Stimulated activated CD8-positive, alpha-beta memory T cell treated with anti-CD3 and anti-CD28 coated beads, Interleukin-2, amount 100 ng/mL, for 1 hour (primary cell): Measurements from ENCODE around the gene METTL14.
A peak's percentile ranks its signal among the peaks of the same experiment; 100 is the strongest.
"Not testable (repeated sequence)": the region's sequence is repeated elsewhere in the genome, so short reads cannot be mapped to it uniquely, and the experiment has no call there.

Source experiments
- DNase-seq, 2 donors: peaks; one replicate each; pipeline ENCODE4 v3.0.0-alpha.2; 2020; ENCODE audit warnings: low read depth in 2 of 2

METTL14 gene

DNA sequence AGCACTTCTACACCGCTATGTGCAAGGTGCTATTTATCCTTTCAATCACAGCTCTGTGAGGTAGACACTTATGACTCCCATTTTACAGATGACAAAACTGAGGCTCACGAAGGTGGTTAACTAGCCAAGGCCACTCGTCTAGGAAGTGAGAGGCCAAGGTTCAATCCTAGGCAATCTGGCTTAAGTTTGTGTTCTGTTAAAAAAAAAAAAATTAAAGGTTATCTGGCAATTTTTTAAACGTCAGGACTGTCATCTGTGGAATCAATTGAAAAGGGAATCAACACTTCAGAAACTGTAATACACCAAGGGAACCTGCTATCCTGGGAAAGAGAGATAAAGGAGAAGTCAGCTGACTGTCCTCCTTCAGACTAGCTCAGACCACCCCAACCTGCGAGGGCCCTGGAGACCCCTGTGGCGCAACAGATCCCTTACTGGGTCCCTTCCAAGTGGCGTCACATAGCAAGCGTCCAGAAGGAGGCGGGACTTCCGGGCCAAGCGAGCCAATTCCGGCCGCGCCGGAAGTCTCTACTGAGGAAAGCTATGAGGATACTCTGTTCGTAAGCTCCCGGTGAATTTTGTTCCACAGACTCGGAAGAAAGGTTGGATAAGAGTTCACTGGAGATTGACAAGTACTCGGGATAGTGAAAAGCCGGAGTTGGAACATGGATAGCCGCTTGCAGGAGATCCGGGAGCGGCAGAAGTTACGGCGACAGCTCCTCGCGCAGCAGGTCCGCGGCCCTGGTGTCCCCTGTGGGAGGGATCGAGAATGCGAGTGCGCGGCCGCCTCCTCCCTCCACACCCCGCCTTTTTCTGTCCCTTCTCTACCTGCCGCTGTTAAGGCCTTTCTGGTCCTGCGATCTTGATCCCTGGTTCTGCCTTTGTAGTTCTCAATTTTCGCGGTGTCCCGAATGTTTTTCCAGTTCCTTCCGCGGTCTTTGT is at the start of gene METTL14:
TSS of gene METTL14 (plus strand) at position 520 of the 939 bp plus-strand sequence. CDS start at position 663, 143 bp downstream.
- peak; percentile 73 to 74 for DNase-seq

DNA sequence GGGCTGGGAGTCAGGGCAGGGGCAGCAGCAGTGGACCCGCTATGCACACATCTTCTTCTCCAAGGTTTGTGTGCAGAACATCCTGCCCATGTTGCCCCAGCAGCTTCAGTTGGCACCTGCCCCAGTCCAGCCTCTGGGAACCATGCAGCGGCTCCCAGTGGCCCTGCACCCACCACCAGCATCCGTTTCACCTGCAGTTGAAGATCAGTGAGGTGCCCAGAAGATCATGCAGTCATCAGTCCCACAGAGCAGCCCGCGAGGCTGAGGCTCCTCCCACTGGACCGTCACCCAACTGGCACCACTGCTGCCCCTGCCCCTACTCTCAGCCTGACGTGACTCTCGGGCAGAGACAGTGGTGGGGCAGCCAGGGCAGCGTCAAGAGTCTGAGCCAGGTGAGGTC is 49.1 kb upstream of the METTL14 start:
- not testable (repeated sequence) for DNase-seq

DNA sequence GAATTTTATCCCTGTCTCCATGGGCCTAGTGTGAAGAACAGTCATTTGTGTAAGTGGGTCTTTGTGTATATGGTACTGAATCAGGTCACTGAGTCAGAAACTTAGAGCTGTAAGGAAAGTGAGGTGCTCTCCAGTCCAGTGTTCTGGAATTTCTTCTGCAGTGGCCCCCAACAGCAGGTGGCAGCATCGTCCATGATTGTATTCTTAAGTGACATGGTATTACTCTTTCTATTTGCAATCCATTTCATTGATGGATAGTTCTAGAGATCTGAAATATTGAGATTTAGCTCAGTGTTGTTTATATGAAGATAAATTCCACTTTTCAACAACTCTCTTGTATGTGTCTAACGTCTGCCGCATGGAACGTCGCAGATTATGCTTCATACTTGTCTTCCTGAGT is 20.5 kb upstream of the METTL14 start:
- not testable (repeated sequence) for DNase-seq

DNA sequence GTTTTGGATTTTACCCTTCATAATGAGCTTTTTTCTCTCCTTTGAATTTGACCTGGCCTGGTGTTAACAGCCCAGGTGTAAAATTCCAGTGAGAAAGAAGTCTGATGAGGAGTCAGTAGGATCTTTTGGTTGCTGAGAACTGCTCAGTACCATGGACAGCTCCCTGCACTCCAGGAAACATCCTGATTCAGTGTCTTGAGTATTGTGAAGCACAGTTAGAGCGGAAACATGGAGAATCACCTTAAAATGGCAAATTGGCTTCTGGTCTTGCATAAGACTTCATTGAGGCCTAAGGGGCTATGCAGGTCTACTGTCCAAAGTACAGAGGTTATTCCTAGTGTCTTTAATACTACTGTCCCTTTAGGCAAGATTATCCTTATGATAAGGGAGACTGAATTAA is 16.0 kb upstream of the METTL14 start:
- DNase-seq, result peak; percentile 8 to 14

DNA sequence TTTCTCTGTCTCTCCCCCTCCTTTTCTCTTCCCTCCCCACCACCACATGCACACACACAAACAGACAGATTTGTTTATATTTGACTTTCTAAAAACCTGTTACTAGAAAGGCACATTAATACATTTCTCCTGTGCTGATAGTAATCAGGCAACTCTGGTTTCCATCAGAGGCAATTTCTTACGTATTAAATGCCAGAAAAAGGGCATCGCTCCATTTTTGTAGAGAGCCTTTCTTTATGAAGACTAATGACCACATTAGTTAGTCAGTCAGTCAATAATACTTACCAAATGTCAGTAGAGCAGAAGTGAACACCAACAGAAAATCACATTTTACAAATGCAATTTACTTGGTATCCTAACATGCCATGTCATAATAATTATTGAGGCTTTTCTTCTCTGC is 14.2 kb upstream of the METTL14 start:
- DNase-seq, result not testable (repeated sequence)

DNA sequence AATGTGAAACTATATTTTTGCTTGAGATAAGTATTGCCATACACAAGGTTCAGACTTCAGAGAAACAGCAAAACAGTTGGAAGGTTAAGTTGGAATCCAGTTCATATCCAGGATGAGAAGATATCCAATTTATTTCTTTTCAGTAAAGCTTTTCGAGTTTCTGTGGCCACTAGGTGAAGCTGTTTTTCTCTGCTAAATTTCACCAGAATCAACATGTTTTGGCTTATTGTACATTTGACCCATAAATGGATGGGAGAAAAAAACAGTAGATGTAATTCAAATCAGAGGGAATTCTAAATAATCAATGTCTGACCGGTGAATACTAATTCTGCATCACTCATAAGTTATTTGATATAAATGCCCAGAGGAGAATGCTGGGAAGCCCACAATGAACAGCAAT is 9.1 kb upstream of the METTL14 start:
- no peak for DNase-seq

DNA sequence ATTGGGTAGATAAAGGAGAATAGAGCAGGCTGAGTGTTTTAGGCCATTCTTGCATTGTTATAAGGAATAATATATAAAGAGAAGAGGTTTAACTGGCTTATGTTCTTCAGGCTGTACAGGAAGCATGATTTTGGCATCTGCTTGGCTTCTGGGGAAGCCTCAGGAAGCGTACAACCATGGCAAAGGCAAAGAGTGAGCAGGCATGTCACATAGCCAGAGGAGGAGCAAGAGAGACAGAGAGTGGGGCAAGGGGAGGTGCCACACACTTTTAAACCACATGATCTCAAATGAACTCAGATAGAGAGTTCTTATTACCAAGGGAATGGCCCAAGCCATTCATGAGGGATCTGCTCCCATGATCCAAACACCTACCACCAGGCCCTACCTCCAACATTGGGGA is 4.4 kb upstream of the METTL14 start:
- DNase-seq, result no peak

DNA sequence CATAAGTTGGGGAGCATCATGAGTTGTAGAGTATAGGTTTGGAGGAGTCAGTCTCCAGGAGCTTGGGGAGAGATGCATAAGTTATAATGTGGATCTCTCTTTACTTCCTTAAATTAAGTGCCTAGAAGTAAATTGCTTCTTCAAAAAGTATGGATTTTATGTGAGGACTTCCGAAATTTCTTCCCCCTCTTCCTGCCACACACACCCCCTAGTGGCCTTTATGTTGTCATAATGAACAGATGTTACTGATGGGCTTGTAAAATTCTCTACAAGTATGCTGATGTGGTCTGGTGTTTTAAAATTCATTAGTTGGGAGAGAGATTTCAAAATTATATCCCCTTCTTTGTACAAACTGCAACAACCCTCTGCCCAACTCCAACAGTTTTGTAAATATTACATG is 2.3 kb upstream of the METTL14 start:
- DNase-seq, result no peak

DNA sequence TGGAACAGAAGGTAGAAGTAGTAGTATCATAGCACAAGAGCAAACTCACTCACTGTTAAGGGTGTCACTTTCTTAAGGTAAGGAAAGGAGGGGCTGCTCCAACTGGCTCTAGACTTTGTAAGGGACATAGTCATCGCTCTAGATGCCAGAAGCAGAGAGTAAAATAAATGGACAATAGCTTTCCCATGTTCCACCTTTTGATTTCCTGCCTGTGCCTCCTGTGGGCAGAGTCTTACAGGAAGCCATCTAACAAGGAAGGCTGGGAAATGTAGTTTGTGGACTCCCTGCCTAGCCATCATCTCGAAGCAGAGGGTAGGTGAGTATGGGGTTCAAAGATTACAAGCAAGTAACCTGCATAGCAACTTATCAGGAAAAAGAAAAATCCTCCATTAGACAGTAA is 1.7 kb upstream of the METTL14 start:
- DNase-seq, result no peak

DNA sequence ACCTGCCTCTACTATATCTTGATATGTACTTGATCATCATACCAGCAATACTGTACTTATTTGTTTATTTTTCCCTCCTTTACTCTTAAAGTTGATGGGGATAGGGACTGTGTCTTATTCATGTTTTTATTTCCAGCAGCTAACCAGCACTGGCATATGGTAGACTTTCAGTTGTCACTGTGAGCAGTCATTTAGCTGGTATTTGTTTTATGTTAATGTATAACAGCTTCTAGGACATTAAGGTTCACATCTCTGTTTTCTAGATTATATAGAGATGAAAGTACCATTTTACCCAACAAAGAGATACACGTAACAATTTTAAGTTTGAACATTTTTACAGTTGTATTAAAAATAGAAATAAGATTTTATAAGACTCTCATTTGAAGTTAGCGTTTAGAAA is 17.9 kb downstream of the METTL14 start:
- DNase-seq, result no peak

DNA sequence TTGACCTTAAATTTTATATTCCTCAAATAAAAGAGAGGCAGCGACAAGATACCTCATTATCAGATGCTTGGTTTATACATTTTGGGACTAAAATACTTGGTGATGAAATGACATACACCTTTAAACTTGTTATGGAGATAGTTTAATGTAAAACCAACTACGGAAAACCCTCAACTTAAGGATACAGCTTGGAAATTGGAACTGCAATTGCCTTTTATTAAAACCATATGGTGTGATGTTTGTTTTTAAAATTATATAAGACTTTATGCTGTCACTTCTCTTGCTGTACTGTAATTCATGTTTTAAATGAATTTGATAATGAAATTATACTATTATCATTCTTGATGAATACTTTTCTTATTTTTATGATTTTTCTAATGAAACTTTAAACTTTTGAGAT is 25.9 kb downstream of the METTL14 start:
- no peak for DNase-seq

DNA sequence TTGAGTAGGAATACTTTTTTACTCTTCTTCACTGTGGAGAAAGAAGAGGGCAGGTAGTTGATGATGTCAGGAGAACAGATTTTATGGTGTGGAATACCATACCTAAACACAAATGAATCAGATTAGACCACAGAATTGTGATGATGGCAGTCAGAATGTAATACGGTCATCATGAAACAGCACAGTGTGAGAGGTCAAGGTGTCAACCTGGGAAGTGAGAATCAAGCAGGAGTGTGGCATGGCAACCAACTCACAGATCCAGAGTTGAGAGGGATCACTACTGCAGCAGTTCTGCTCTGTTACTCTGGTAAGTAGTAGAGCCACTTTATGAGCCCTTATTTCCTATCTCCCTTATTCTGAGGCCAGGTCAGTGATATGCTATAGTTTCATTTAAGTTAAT is 27.7 kb downstream of the METTL14 start:
- no peak for DNase-seq

DNA sequence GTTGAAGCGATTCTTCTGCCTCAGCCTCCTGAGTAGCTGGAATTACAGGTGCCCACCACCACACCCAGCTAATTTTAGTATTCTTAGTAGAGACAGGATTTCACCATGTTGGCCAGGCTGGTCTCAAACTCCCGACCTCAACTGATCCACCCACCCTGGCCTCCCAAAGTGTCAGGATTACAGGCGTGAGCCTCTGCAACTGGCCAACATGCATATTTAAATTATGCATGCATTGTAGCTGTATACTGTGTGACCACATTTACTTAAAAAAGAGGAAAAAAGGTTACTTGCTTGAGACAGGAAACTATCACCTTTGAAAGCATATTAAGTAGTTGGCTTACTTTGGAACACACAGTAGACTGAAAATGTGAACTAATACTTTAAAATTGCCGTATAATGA is 29.5 kb downstream of the METTL14 start:
- no peak for DNase-seq

DNA sequence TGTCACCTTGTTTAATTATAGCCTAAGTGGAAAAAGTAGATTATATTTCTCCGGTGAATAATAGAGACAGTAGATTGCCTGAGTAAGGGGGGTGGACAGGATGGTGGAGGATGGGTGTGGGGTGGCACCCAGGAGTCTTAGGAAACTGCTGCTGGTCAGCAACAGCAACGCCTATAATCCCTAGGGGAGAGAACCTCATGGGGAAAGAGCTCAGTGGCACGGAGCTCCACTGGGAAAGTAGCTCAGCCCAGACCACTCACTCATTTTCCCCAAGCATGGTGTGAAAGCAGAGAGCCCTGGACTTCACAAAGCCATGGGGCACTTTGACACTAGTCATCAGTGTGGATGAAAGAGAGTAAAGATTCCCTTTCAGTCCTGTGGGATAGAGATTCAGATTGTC is 31.1 kb downstream of the METTL14 start:
- DNase-seq, result no peak

DNA sequence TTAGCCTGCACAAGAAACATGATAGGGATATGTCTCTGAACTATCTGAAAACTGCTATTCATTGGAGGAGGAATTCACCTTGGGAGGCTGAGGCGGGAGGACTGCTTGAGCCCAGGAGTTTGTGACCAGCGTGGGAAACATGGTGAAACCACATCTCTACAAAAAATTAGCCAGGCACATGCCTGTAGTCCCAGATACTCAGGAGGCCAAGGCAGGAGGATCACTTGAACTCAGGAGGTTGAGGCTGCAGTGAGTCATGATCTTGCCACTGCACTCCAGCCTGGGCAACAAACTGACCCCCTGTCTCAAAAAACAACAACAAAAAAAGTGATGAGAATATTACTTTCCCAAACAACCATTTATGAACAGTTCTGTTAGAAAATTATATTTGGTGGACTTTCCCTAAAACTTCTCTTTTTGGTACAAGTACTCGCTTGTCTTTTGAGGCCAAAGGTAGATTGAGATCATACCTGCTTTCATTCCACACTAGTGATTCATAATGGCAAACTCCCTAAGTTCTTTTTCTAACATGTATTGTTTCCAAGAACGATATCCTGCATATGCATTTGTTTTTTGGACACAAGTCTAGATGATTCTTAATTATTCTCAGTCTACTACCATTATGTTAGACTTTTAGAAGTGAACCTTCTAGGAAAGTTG is 33.4 kb downstream of the METTL14 start:
- no peak for DNase-seq

DNA sequence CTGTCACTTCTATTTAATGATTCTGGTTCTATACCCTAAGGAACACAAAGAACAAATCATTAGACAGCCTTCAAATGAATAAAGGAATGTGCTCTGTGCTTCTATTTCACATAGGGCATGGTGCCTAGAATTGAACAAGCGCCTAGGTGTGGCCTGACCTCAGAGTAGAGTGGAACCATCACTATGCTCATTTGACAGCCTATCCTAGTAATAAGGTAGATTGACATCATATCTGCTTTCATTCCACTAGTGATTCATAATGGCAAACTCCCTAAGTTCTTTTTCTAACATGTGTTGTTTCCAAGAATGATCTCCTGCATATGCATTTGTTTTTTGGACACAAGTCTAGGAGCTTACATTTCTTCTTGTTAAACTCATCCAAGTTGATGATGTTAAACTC is 36.6 kb downstream of the METTL14 start:
- DNase-seq, result no peak

DNA sequence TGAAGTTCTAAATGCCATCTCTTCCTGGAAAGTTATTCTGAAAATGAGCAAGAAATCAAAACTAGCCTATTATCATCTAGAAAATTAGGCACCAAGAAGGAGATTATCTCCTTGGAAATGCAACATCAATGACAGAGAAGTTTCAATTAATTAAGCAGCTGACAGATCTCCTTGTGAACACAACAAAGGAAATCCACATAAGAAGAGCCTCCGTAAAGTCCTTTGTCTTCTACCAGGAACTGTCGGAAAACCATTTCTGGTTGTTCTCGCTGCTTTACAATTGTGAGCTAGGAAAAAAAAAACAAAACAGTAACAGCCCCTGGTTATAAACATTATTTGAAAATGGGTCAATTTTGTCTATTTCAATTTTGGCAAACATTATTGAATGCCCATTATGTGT is 38.2 kb downstream of the METTL14 start:
- DNase-seq, result no peak

DNA sequence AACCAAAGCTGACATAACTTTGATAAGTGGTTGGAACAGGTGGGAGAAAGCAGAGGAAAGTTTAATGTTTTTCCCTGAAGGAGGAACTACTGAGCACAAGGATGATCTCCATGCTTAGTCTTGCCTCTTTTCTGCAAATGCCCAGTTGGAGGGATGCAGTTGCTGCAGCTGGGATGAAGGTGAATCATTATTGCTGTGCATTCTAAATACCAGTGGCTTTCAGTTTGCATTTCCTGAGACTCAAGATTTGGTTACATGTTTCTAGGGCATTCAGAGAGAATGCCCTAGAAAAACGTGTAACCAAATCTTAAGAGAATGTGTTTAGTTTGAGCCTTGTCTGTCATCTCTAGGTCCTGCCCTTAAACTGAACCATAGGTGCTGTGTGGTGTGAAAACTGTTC is 42.2 kb downstream of the METTL14 start:
- DNase-seq, result no peak

DNA sequence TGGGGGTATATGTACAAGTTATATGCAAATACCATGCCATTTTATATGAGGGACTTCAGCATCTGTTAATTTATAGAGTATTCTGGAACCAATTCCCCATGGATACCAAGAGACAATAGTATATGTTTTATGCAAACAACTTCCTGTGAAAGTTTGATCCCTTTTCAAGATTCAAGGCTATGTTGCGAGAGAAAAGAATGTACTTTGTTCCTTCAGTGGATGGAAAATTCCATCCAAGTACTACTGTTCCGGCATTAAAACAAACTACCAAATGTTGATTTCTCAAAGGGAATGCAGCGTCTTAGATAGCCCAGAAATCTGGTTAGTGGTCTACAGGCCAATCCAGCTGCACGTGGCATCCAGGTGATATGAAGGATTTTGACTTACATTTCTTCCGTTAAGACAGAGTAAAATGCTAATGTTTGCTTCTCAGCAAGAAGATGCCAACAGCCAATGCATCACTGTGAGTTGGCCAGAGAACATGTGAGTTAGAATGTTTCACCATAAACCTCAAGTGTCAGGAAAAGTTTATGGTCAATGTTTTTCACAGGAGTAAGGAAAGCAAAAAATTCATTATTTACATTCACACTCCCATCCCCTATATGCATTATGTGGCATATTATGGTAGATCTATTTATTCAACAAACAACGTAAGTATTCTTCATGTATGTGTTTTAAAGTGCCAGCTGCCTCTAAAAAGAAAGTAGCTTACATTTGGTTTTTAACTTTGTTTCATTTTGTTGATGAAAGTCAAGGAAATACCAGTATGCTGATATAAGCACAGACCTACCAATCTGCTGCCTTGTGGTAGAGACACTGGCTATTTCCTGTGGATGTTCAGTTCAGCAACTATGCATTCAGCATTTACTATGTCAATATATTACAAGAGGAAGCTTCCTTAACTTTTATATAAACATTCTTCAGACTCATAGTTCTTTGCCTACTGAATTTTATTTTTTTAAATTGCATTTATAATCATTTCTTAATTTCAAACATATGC is 44.4 kb downstream of the METTL14 start:
- DNase-seq, result no peak

DNA sequence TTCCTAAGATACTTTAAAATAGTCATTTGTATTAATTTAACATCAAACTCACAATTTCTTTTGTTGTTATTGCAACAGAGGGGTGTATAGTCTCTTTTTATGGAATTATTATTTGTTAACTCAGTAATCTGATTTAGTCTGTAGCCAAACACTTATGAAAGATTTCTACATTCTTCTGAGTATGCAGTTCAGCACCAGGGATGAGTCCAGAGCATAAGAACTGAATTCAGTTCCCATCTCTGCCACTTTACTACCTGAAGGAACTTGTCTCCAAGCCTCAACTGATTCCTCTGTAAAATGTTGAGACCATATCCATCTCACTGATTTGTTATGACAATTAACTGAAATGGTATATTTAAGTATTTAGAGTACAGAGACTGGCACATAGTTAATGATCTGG is 45.5 kb downstream of the METTL14 start:
- no peak for DNase-seq

DNA sequence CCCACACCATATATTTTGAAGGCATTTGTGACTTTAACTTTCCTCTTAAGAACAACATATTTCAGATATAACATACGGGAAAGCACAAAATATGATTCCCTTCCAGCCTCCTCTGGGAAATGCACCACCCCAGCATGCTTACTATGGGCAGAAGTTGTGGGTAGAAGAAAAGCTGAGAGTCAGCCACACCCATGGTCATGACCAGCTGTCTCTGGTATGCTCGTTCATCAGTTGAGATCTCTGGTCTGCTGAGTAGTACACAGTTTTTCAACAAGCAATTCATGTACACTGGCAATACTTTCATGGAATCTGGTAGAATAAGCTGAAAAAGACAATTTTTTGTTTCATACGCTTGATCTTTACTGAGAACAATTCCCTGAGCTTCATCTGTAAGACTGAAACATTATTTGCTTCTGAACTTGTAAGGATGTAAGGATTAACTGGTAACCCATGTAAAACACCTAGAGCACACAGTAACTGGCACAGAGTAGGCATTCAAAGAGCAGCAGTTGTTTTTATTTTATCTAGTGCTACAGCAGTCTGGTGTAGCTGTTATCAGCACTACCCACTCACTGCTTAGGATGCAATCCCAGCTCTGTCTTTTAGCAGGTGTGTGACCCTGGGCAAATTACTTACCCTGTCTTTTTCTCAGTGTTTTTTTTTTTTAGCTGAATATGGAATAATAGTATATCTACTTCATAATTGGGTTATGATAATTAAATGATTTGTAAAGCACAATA is 47.6 kb downstream of the METTL14 start:
- no peak for DNase-seq
